WTC11 (cell line): ENCODE data around the gene NFATC2. TPM values are rescaled to one million over a fixed set of nuclear protein-coding genes. Genes with fewer than 3 reads are reported as not detected.

Experiments
- ATAC-seq: fragments of 200-7000 bp; cut with Tn5 transposase; 2 replicates; pipeline ENCODE4 v1.10.0; 2021; ENCODE audit warnings: mild to moderate bottlenecking, moderate library complexity
- CTCF ChIA-PET: fragments of 300-600 bp; sonication (Branson Sonifier 250); formaldehyde crosslinking; loops from one replicate; lab custom pipeline; 2021; ENCODE audit warnings: antibody characterized with exemption; lab: Charles Lee
- POLR2A ChIA-PET: fragments of 350-600 bp; sonication (Branson Sonifier 250); formaldehyde crosslinking; loops from one replicate; lab custom pipeline; 2021; ENCODE audit warnings: antibody characterized with exemption; lab: Charles Lee
- DNase-seq: peaks from one replicate; pipeline ENCODE4 v3.0.0; 2021; ENCODE audit warnings: low spot score
- H3K27ac Mint-ChIP-seq: 2 replicates; pipeline ENCODE4 v1.8.0; 2021; ENCODE audit warnings: mixed read lengths
- H3K27me3 Mint-ChIP-seq: 2 replicates; pipeline ENCODE4 v1.8.0; 2021; ENCODE audit warnings: low read depth, mild to moderate bottlenecking, moderate library complexity, mixed read lengths
- H3K36me3 Mint-ChIP-seq: 2 replicates; pipeline ENCODE4 v1.8.0; 2021; ENCODE audit warnings: mixed read lengths
- H3K4me1 Mint-ChIP-seq: 2 replicates; pipeline ENCODE4 v1.8.0; 2022; ENCODE audit warnings: mixed read lengths
- H3K4me3 Mint-ChIP-seq: 2 replicates; pipeline ENCODE4 v1.8.0; 2021; ENCODE audit warnings: mild to moderate bottlenecking, moderate library complexity, mixed read lengths
- H3K9me3 Mint-ChIP-seq: 2 replicates; pipeline ENCODE4 v1.8.0; 2021; ENCODE audit warnings: mixed read lengths
- CREM ChIP-seq: sonication (generic); formaldehyde crosslinking; IDR thresholded peaks from 2 replicates; pipeline ENCODE4 v1.8.1; 2022; ENCODE audit warnings: mild to moderate bottlenecking, missing genetic modification reagents, moderate library complexity
- MXD4 ChIP-seq: fragments of 250-450 bp; sonication (Bioruptor Pico); IDR thresholded peaks from 2 replicates; pipeline ENCODE4 v1.8.0; 2021; ENCODE audit warnings: mild to moderate bottlenecking, moderate library complexity, borderline replicate concordance
- NFE2L1 ChIP-seq: sonication (generic); formaldehyde crosslinking; IDR thresholded peaks from 2 replicates; pipeline ENCODE4 v1.8.1; 2023; ENCODE audit warnings: missing genetic modification reagents
- NR2C2 ChIP-seq: sonication (generic); formaldehyde crosslinking; IDR thresholded peaks from 2 replicates; pipeline ENCODE4 v1.8.0; 2022; ENCODE audit warnings: mild to moderate bottlenecking, missing genetic modification reagents
- SP1 ChIP-seq: sonication (generic); formaldehyde crosslinking; conservative IDR thresholded peaks from 2 replicates; pipeline ENCODE4 v1.8.1; 2022; ENCODE audit warnings: missing genetic modification reagents
- ZNF263 ChIP-seq: sonication (generic); formaldehyde crosslinking; IDR thresholded peaks from 2 replicates; pipeline ENCODE4 v1.8.1; 2022; ENCODE audit warnings: low read depth, mild to moderate bottlenecking, moderate library complexity, missing genetic modification reagents
- total RNA-seq: library from RNA; stranded (reverse); gene quantifications from 3 replicates; pipeline ENCODE4 v1.2.3, GENCODE V29; 2021
- TF ChIP-seq, protein P1 (sequence below): sonication (generic); formaldehyde crosslinking; IDR thresholded peaks from 2 replicates; pipeline ENCODE4 v1.8.1; 2023; ENCODE audit warnings: mild to moderate bottlenecking, missing genetic modification reagents, borderline replicate concordance
- TF ChIP-seq, protein P2 (sequence below): sonication (generic); formaldehyde crosslinking; IDR thresholded peaks from 2 replicates; pipeline ENCODE4 v1.8.0; 2023; ENCODE audit warnings: mild to moderate bottlenecking, missing genetic modification reagents
- TF ChIP-seq, protein P3 (sequence below): sonication (generic); formaldehyde crosslinking; IDR thresholded peaks from 2 replicates; pipeline ENCODE4 v1.8.0; 2022; ENCODE audit warnings: mild to moderate bottlenecking, missing genetic modification reagents
- TF ChIP-seq, protein P4 (sequence below): sonication (generic); formaldehyde crosslinking; IDR thresholded peaks from 2 replicates; pipeline ENCODE4 v1.8.1; 2023; ENCODE audit warnings: mild to moderate bottlenecking, moderate library complexity, missing genetic modification reagents
- TF ChIP-seq, protein P5 (sequence below): fragments of 250-450 bp; sonication (Bioruptor Pico); IDR thresholded peaks from 2 replicates; pipeline ENCODE4 v1.9.0; 2021; ENCODE audit warnings: mild to moderate bottlenecking
- TF ChIP-seq, protein P6 (sequence below): sonication (generic); formaldehyde crosslinking; IDR thresholded peaks from 2 replicates; pipeline ENCODE4 v1.8.1; 2023; ENCODE audit warnings: mild to moderate bottlenecking, missing genetic modification reagents
- TF ChIP-seq, protein P7 (sequence below): fragments of 250-450 bp; sonication (Bioruptor Pico); IDR thresholded peaks from 2 replicates; pipeline ENCODE4 v1.9.0; 2021; ENCODE audit warnings: moderate library complexity, mild to moderate bottlenecking, inconsistent platforms, borderline replicate concordance

The NFATC2 gene
- total RNA-seq, 1 experiment from 2014 or later = 1.7 TPM

DNA sequence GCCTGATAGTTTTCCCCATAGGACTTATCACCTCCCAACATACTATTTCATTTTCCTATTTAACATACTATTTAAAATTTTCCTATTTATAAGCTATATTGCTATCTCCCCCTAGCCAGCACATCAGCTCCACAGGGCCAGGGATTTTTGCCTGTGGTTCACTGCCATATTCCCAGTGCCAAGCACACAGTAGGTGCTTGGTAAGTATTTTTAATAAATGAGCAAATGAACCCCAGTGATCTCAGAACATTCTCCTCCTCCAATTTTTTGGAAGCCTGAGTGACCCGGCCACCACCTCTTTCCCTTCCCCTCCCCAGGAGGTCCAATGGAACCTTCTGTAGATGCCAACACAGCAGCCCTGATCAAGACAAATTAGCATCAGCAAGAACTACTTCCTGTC, 33.3 kb downstream of the NFATC2 start (continued):
- TF ChIP-seq, protein P1, sequence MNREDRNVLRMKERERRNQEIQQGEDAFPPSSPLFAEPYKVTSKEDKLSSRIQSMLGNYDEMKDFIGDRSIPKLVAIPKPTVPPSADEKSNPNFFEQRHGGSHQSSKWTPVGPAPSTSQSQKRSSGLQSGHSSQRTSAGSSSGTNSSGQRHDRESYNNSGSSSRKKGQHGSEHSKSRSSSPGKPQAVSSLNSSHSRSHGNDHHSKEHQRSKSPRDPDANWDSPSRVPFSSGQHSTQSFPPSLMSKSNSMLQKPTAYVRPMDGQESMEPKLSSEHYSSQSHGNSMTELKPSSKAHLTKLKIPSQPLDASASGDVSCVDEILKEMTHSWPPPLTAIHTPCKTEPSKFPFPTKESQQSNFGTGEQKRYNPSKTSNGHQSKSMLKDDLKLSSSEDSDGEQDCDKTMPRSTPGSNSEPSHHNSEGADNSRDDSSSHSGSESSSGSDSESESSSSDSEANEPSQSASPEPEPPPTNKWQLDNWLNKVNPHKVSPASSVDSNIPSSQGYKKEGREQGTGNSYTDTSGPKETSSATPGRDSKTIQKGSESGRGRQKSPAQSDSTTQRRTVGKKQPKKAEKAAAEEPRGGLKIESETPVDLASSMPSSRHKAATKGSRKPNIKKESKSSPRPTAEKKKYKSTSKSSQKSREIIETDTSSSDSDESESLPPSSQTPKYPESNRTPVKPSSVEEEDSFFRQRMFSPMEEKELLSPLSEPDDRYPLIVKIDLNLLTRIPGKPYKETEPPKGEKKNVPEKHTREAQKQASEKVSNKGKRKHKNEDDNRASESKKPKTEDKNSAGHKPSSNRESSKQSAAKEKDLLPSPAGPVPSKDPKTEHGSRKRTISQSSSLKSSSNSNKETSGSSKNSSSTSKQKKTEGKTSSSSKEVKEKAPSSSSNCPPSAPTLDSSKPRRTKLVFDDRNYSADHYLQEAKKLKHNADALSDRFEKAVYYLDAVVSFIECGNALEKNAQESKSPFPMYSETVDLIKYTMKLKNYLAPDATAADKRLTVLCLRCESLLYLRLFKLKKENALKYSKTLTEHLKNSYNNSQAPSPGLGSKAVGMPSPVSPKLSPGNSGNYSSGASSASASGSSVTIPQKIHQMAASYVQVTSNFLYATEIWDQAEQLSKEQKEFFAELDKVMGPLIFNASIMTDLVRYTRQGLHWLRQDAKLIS (CRISPR knock-in tag) = no peak

DNA sequence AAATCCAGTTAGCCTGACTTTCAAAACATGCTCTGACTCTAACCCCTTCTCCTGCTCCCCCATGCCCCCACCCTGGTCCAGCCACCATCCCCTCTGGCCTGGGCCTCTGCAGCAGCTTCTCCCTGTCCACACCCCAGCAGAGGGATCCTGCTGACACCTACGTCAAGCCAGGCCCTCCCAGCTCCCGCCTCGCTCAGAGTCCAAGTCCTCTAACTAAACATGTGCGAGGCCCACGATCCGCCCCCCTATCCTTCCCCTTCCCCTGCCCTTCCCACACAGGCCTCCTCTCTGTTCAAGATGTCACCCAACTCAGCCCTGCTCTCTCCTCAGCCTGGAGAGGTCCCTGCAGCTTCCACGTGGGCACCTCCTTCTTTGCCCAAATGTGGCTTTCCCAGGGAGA, 33.7 kb downstream of the NFATC2 start:
- ATAC-seq (no peak), DNase-seq (no peak)
- CTCF ChIA-PET = interaction anchor here (1.1 to 1.3 kb wide), 2 partner anchors 34 to 123 kb away, joined by 3 read pairs; partner anchors contain the start of gene NFATC2
- TF ChIP-seq CREM (no peak), SP1 (CRISPR knock-in tag) (no peak), NFE2L1 (CRISPR knock-in tag) (no peak), MXD4 (CRISPR knock-in tag) (no peak), ZNF263 (CRISPR knock-in tag) (no peak), NR2C2 (CRISPR knock-in tag) (no peak)
- TF ChIP-seq, protein P2, sequence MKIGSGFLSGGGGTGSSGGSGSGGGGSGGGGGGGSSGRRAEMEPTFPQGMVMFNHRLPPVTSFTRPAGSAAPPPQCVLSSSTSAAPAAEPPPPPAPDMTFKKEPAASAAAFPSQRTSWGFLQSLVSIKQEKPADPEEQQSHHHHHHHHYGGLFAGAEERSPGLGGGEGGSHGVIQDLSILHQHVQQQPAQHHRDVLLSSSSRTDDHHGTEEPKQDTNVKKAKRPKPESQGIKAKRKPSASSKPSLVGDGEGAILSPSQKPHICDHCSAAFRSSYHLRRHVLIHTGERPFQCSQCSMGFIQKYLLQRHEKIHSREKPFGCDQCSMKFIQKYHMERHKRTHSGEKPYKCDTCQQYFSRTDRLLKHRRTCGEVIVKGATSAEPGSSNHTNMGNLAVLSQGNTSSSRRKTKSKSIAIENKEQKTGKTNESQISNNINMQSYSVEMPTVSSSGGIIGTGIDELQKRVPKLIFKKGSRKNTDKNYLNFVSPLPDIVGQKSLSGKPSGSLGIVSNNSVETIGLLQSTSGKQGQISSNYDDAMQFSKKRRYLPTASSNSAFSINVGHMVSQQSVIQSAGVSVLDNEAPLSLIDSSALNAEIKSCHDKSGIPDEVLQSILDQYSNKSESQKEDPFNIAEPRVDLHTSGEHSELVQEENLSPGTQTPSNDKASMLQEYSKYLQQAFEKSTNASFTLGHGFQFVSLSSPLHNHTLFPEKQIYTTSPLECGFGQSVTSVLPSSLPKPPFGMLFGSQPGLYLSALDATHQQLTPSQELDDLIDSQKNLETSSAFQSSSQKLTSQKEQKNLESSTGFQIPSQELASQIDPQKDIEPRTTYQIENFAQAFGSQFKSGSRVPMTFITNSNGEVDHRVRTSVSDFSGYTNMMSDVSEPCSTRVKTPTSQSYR (CRISPR knock-in tag) = no peak
- TF ChIP-seq, protein P3, sequence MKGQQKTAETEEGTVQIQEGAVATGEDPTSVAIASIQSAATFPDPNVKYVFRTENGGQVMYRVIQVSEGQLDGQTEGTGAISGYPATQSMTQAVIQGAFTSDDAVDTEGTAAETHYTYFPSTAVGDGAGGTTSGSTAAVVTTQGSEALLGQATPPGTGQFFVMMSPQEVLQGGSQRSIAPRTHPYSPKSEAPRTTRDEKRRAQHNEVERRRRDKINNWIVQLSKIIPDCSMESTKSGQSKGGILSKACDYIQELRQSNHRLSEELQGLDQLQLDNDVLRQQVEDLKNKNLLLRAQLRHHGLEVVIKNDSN (CRISPR knock-in tag) = no peak
- TF ChIP-seq, protein P4, sequence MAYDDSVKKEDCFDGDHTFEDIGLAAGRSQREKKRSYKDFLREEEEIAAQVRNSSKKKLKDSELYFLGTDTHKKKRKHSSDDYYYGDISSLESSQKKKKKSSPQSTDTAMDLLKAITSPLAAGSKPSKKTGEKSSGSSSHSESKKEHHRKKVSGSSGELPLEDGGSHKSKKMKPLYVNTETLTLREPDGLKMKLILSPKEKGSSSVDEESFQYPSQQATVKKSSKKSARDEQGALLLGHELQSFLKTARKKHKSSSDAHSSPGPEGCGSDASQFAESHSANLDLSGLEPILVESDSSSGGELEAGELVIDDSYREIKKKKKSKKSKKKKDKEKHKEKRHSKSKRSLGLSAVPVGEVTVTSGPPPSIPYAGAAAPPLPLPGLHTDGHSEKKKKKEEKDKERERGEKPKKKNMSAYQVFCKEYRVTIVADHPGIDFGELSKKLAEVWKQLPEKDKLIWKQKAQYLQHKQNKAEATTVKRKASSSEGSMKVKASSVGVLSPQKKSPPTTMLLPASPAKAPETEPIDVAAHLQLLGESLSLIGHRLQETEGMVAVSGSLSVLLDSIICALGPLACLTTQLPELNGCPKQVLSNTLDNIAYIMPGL (CRISPR knock-in tag) = no peak
- TF ChIP-seq, protein P5, sequence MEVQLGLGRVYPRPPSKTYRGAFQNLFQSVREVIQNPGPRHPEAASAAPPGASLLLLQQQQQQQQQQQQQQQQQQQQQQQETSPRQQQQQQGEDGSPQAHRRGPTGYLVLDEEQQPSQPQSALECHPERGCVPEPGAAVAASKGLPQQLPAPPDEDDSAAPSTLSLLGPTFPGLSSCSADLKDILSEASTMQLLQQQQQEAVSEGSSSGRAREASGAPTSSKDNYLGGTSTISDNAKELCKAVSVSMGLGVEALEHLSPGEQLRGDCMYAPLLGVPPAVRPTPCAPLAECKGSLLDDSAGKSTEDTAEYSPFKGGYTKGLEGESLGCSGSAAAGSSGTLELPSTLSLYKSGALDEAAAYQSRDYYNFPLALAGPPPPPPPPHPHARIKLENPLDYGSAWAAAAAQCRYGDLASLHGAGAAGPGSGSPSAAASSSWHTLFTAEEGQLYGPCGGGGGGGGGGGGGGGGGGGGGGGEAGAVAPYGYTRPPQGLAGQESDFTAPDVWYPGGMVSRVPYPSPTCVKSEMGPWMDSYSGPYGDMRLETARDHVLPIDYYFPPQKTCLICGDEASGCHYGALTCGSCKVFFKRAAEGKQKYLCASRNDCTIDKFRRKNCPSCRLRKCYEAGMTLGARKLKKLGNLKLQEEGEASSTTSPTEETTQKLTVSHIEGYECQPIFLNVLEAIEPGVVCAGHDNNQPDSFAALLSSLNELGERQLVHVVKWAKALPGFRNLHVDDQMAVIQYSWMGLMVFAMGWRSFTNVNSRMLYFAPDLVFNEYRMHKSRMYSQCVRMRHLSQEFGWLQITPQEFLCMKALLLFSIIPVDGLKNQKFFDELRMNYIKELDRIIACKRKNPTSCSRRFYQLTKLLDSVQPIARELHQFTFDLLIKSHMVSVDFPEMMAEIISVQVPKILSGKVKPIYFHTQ (CRISPR knock-in tag) = no peak
- TF ChIP-seq, protein P6, sequence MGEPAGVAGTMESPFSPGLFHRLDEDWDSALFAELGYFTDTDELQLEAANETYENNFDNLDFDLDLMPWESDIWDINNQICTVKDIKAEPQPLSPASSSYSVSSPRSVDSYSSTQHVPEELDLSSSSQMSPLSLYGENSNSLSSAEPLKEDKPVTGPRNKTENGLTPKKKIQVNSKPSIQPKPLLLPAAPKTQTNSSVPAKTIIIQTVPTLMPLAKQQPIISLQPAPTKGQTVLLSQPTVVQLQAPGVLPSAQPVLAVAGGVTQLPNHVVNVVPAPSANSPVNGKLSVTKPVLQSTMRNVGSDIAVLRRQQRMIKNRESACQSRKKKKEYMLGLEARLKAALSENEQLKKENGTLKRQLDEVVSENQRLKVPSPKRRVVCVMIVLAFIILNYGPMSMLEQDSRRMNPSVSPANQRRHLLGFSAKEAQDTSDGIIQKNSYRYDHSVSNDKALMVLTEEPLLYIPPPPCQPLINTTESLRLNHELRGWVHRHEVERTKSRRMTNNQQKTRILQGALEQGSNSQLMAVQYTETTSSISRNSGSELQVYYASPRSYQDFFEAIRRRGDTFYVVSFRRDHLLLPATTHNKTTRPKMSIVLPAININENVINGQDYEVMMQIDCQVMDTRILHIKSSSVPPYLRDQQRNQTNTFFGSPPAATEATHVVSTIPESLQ (CRISPR knock-in tag) = no peak
- TF ChIP-seq, protein P7, sequence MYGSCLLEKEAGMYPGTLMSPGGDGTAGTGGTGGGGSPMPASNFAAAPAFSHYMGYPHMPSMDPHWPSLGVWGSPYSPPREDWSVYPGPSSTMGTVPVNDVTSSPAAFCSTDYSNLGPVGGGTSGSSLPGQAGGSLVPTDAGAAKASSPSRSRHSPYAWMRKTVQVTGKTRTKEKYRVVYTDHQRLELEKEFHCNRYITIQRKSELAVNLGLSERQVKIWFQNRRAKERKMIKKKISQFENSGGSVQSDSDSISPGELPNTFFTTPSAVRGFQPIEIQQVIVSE (CRISPR knock-in tag) = no peak
- H3K36me3 Mint-ChIP-seq = no peaks in the 10 kb centered on the region
- H3K27me3 Mint-ChIP-seq = no peaks in the 10 kb centered on the region
- no peak overlapping the region for H3K4me3 Mint-ChIP-seq
- no peaks in the 10 kb centered on the region; the same call in 1 of the 2 replicates for H3K9me3 Mint-ChIP-seq
- no peaks in the 10 kb centered on the region for H3K4me1 Mint-ChIP-seq
- POLR2A ChIA-PET = no interaction called here
- H3K27ac Mint-ChIP-seq = no peak overlapping the region
